Ovary (tissue), 9 donors: ENCODE measurements around the gene GINM1. TPM values are rescaled to one million over a fixed set of nuclear protein-coding genes. Genes with fewer than 3 reads are reported as not detected.

Source experiments
- DNase-seq, 5 donors: peaks; one replicate each; pipeline ENCODE4 v3.0.0-alpha.2; 2019 to 2020
- H3K27ac ChIP-seq, 2 donors: fragments of 200-600 bp; one replicate each; pipeline versions ENCODE4 v1.5.1 to v1.8.0; 2019 to 2022
- H3K27me3 ChIP-seq: fragments of 200-600 bp; one replicate; pipeline ENCODE4 v1.8.0; 2022
- H3K36me3 ChIP-seq: fragments of 200-600 bp; sonication (generic); one replicate; pipeline ENCODE4 v1.5.1; 2019
- H3K4me1 ChIP-seq: one replicate; pipeline ENCODE4 v1.8.1; 2013; ENCODE audit warnings: mild to moderate bottlenecking, moderate library complexity; ENCODE audit not compliant: insufficient read depth
- H3K4me3 ChIP-seq: fragments of 200-600 bp; sonication (generic); one replicate; pipeline ENCODE4 v1.5.1; 2017
- H3K9me3 ChIP-seq, 2 donors: fragments of 200-600 bp in 1 of 2; sonication (generic) in 1 of 2; one replicate each; pipeline versions ENCODE4 v1.5.1 to v1.8.1; 2013 to 2019; ENCODE audit warnings: mild to moderate bottlenecking in 1 of 2, moderate library complexity in 1 of 2
- CTCF ChIP-seq, 3 donors: fragments of 450-650 bp in 2 of 3; fragments of 200-600 bp in 1 of 3; IDR thresholded peaks; one replicate each; pipeline versions ENCODE4 v1.5.1 to v1.8.0; 2016 to 2022; ENCODE audit warnings: antibody characterized with exemption in 3 of 3, mild to moderate bottlenecking in 1 of 3
- EP300 ChIP-seq: sonication (generic); formaldehyde crosslinking; IDR thresholded peaks from one replicate; pipeline ENCODE4 v1.6.1; 2017; ENCODE audit warnings: antibody characterized with exemption
- POLR2A ChIP-seq: fragments of 450-650 bp; IDR thresholded peaks from one replicate; pipeline ENCODE4 v1.6.1; 2017; ENCODE audit warnings: antibody characterized with exemption, mild to moderate bottlenecking, moderate library complexity
- WGBS, 3 donors: extraction: QIAGEN DNeasy Blood & Tissue Kit in 1 of 3; methylation state at CpG; one replicate each; pipeline versions ENCODE4 v1.1.5 to v1.1.7; 2013 to 2017; 5-methylcytosine and 5-hydroxymethylcytosine counted together
- intact Hi-C, 4 donors: fragments of 100-400 bp; cut with DNase I; formaldehyde crosslinking; loops; one replicate each; pipeline versions ENCODE4 v1.11.0 to v1.15.1; 2022 to 2023
- polyA plus RNA-seq, 2 donors: library from polyadenylated mRNA; stranded (reverse); fragments of 200-250 nt in 1 of 2; fragments of 350-450 nt in 1 of 2; fragmentation: Illumina TruSeq in 1 of 2; extraction: RNeasy Lipid Tissue Mini Kit (QIAGEN cat#74804) in 1 of 2; gene quantifications; one replicate each; pipeline ENCODE4 v1.2.3, GENCODE V29; 2013 to 2014
- total RNA-seq, 7 donors: library from RNA; depleted of rRNA in 2 of 7; stranded (reverse); fragments of >200 nt in 2 of 7; fragmentation: NEBNext Ultra II Directional in 3 of 7; extraction: Animal tissue kit (Norgen Biotek cat#: 25700) in 3 of 7; gene quantifications; one replicate each; pipeline versions ENCODE4 v1.1.0 to v1.2.4, GENCODE V29; 2016 to 2023
- donor health status: DM: no; HTN: no; CAD: no; lungs with moderate emphysema.
- donor health status: DM: no; HTN: no; CAD: no.
- donor health status: Bipolar disorder and iron deficiency.
- donor health status: DM: yes; HTN: yes; CAD: no.
- donor health status: DM: no; HTN: no; CAD: no.
- donor health status: DM: yes; HTN: yes; CAD: no.

The GINM1 gene
- total and polyA plus RNA-seq, 9 donors: 50.4 to 82.6 (median 62.9) TPM

GRCh38 chr6:149544646-149545257, 21.4 kb upstream of the GINM1 start:
- intact Hi-C loops: loop anchor here in 1 of 4 donors (10.0 kb wide), 1 partner anchor 380 kb away; the partner anchor contains the start of gene RAET1G
- Histone ChIP-seq H3K36me3 (no peaks in the 10 kb centered on the region), H3K4me1 (peaks cover 11% of the 10 kb centered on the region), H3K27ac (no peak overlapping the region), H3K4me3 (peak overlapping the region; percentile 97), H3K27me3 (no peaks in the 10 kb centered on the region), H3K9me3 (no peaks in the 10 kb centered on the region)
- WGBS, 3 donors: 9 to 20% (median 10%) methylated on average over 12 of the region's 12 CpGs
- TF ChIP-seq CTCF (IDR thresholded peaks at IDR 0.05): no peak
- no peak for TF ChIP-seq EP300
- no peak for TF ChIP-seq POLR2A
- DNase-seq: no peak

GRCh38 chr6:149545258-149545753, 20.9 kb upstream of the GINM1 start:
- WGBS, 3 donors: 0 to 1% (median 0%) methylated on average over 16 of the region's 16 CpGs
- H3K36me3 ChIP-seq: no peaks in the 10 kb centered on the region
- TF ChIP-seq POLR2A (no peak), EP300 (no peak), CTCF (IDR thresholded peaks at IDR 0.05) (peak in 1 of 3 donors; percentile 2)
- H3K27ac ChIP-seq: peak overlapping the region; percentile 48 to 93
- H3K4me1 ChIP-seq: peaks cover 10% of the 10 kb centered on the region
- no peaks in the 10 kb centered on the region for H3K27me3 ChIP-seq
- no peaks in the 10 kb centered on the region for H3K9me3 ChIP-seq
- peak overlapping the region; percentile 97 for H3K4me3 ChIP-seq
- intact Hi-C loops: loop anchor here in 1 of 4 donors (10.0 kb wide), 1 partner anchor 379 kb away; the partner anchor contains the start of gene RAET1G
- peak; percentile 29 to 67 (median 58) for DNase-seq

- Histone ChIP-seq H3K4me1 (peaks cover 9% of the 10 kb centered on the region), H3K27ac (peak within 1 kb of the TSS; percentile 48 to 93), H3K9me3 (no peaks in the 10 kb centered on the region), H3K27me3 (no peaks in the 10 kb centered on the region), H3K36me3 (no peaks in the 10 kb centered on the region), H3K4me3 (peak within 1 kb of the TSS; percentile 97)
- peak; percentile 75 to 82 (median 76) for TF ChIP-seq CTCF (IDR thresholded peaks at IDR 0.05)
- peak; percentile 94 for TF ChIP-seq POLR2A
- TF ChIP-seq EP300: peak; percentile 87
- intact Hi-C loops: loop anchor here in 1 of 4 donors (10.0 kb wide), 1 partner anchor 379 kb away; the partner anchor contains the start of gene RAET1G
- peak; percentile 95 to 99 (median 97) for DNase-seq
- 0% methylated on average over 63 to 71 of the region's 71 CpGs for whole genome bisulfite sequencing, 3 donors
Observed at GRCh38 chr6:149545754-149546471, 20.3 kb upstream of the GINM1 start, which contains the start of gene PPIL4. Gene PPIL4, minus strand, starts transcription at chr6:149546043. Its CDS starts 38 bp downstream, at chr6:149546005.

GRCh38 chr6:149551920-149552319, 14.3 kb upstream of the GINM1 start:
- Histone ChIP-seq H3K9me3 (no peaks in the 10 kb centered on the region), H3K4me3 (no peak overlapping the region), H3K27ac (no peak overlapping the region), H3K27me3 (no peaks in the 10 kb centered on the region), H3K4me1 (no peaks in the 10 kb centered on the region), H3K36me3 (no peaks in the 10 kb centered on the region)
- no peak for DNase-seq
- 52 to 74% (median 69%) methylated on average over 4 to 5 of the region's 5 CpGs for WGBS, 3 donors
- intact Hi-C loops: no loop called here
- TF ChIP-seq POLR2A (no peak), CTCF (IDR thresholded peaks at IDR 0.05) (no peak), EP300 (no peak)
